Aorta (tissue), 5 donors: ENCODE measurements around the gene IZUMO2. TPM values are rescaled to one million over a fixed set of nuclear protein-coding genes. Genes with fewer than 3 reads are reported as not detected.
"Not testable (repeated sequence)": the region's sequence is repeated elsewhere in the genome, so short reads cannot be mapped to it uniquely, and the experiment has no call there.

Experiments
- ATAC-seq: fragments of 200-7000 bp; cut with Tn5 transposase; one replicate; pipeline ENCODE4 v1.9.1; 2022; ENCODE audit warnings: moderate library complexity; ENCODE audit not compliant: low FRiP score
- DNase-seq, 2 donors: peaks; one replicate each; pipeline ENCODE4 v3.0.0-alpha.2; 2020
- H3K27ac ChIP-seq, 2 donors: one replicate each; pipeline ENCODE4 v1.5.1; 2013; ENCODE audit warnings: low read length in 2 of 2, mild to moderate bottlenecking in 2 of 2, moderate library complexity in 2 of 2, control low read depth in 1 of 2, inconsistent platforms in 1 of 2, low read depth in 1 of 2
- H3K27me3 ChIP-seq, 2 donors: one replicate each; pipeline ENCODE4 v1.6.1; 2013; ENCODE audit warnings: control low read depth in 1 of 2, low read length in 1 of 2, mild to moderate bottlenecking in 1 of 2, moderate library complexity in 1 of 2; ENCODE audit not compliant: insufficient read depth in 2 of 2, control insufficient read depth in 1 of 2
- H3K36me3 ChIP-seq, 2 donors: one replicate each; pipeline ENCODE4 v1.6.1; 2013; ENCODE audit warnings: control low read depth in 1 of 2, low read length in 1 of 2, mild to moderate bottlenecking in 1 of 2; ENCODE audit not compliant: insufficient read depth in 2 of 2, control insufficient read depth in 1 of 2
- H3K4me1 ChIP-seq, 2 donors: one replicate each; pipeline ENCODE4 v1.6.1; 2013; ENCODE audit warnings: low read length in 2 of 2, control low read depth in 1 of 2, mild to moderate bottlenecking in 1 of 2, moderate library complexity in 1 of 2; ENCODE audit not compliant: insufficient read depth in 2 of 2, control insufficient read depth in 1 of 2
- H3K4me3 ChIP-seq, 2 donors: one replicate each; pipeline ENCODE4 v1.5.1; 2013; ENCODE audit warnings: low read length in 2 of 2, control low read depth in 1 of 2, mild to moderate bottlenecking in 1 of 2
- H3K9me3 ChIP-seq: one replicate; pipeline ENCODE4 v1.6.1; 2013; ENCODE audit warnings: mild to moderate bottlenecking, low read length; ENCODE audit not compliant: control insufficient read depth
- WGBS, 2 donors: extraction: QIAGEN DNeasy Blood & Tissue Kit; methylation state at CpG; one replicate each; pipeline ENCODE4 v1.1.7; 2013; 5-methylcytosine and 5-hydroxymethylcytosine counted together
- intact Hi-C, 2 donors: fragments of 100-400 bp; cut with DNase I; formaldehyde crosslinking; loops; one replicate each; pipeline versions ENCODE4 v1.14.2 to v1.15.0; 2022
- polyA plus RNA-seq, 2 donors: library from polyadenylated mRNA; stranded (reverse); fragments of 200-250 nt; gene quantifications; one replicate each; pipeline ENCODE4 v1.2.3, GENCODE V29; 2013
- total RNA-seq, 2 donors: library from RNA; stranded (reverse); fragmentation: NEBNext Ultra II Directional; extraction: Animal tissue kit (Norgen Biotek cat#: 25700); gene quantifications; one replicate each; pipeline ENCODE4 v1.2.1, GENCODE V29; 2021
- donor health status: healthy with polysubstance abuse.
- donor health status: Bipolar disorder and iron deficiency.
- donor health status: DM: no; HTN: no; CAD: no.
- donor health status: DM: no; HTN: no; CAD: no.
- donor health status: DM: yes; HTN: yes; CAD: no.

The IZUMO2 gene
- total and polyA plus RNA-seq, 4 donors, result not detected

DNA sequence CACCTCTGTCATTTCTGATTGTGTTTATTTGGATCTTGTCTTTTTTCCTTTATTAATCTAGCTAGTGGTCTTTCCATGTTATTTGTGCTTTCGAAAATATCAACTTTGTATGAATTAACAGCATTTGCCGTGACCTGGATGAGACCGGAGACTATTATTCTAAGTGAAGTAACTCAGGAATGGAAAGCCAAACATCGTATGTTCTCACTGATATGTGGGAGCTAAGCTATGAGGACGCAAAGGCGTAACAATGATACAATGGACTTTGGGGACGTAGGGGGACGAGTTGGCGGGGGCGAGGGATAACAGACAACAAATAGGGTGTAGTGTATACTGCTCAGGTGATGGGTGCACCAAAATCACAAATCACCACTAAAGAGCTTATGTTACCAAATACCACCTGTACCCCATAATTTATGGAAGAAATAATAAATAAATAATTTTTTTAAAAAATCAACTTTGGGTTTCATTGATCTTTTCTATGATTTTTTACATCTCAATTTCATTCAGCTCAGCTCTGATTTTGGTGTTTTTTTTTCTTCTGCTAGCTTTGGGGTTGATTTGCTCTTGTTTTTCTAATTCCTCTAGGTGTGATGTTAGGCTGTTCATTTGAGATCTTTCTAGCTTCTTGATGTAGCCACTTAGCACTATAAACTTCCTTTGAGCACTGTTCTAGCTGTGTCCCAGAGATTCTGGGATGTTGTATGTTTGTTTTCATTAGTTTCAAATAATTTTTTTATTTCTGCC is 27.1 kb downstream of the IZUMO2 start:
- H3K9me3 ChIP-seq, H3K36me3 ChIP-seq, H3K27ac ChIP-seq, ATAC-seq, H3K27me3 ChIP-seq, H3K4me1 ChIP-seq, H3K4me3 ChIP-seq: not testable (repeated sequence)
- WGBS, 2 donors, result 65 to 67% methylated on average over 10 of the region's 10 CpGs
- intact Hi-C loops, result loop anchor here (10.0 kb wide), 3 partner anchors 91 to 201 kb away; no protein-coding TSS in a partner anchor
- peak; percentile 42 to 76 for DNase-seq

DNA sequence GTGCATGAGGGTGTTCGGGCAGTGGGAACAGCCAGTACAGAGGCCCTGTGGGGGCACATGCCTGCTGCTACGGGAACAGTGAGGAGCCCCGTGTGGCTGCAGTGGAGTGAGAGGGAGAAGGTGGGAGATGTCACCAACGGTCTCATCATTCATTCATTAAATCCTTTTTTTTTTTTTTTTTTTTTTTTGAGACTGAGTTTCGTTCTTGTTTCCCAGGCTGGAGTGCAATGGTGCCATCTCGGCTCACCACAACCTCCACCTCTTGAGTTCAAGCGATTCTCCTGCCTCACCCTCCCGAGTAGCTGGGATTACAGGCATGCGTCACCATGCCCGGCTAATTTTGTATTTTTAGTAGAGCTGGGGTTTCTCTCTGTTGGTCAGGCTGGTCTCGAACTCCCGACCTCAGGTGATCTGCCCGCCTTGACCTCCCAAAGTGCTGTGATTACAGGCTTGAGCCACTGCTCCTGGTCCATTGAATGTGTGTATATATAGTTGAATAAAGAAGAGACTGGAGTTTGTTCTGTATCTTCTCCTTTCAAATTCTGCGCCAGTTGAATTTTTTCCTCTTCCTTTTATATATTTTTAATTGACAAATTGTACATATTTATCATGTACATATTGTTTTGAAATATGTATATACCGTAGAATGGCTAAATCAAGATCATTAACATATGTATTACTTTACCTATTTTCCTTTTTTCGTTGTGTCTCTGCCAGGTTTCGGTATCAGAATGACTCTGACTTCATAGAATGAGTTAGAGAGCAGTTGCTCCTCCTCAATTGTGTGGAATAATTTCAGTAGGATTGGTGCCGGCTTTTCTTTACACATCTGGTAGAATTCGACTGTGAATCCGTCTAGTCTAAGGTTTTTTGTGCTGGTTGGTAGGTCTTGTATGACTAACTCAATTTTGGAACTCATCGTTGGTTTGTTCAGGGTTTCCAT is 28.0 kb downstream of the IZUMO2 start:
- H3K27ac ChIP-seq, H3K4me3 ChIP-seq, H3K9me3 ChIP-seq, H3K36me3 ChIP-seq, H3K27me3 ChIP-seq, ATAC-seq, H3K4me1 ChIP-seq: not testable (repeated sequence)
- DNase-seq, result peak in 1 of 2 donors; percentile 30
- intact Hi-C loops, result loop anchor here (10.0 kb wide), 3 partner anchors 90 to 200 kb away; no protein-coding TSS in a partner anchor
- WGBS, 2 donors, result 74 to 82% methylated on average over 15 of the region's 21 CpGs

DNA sequence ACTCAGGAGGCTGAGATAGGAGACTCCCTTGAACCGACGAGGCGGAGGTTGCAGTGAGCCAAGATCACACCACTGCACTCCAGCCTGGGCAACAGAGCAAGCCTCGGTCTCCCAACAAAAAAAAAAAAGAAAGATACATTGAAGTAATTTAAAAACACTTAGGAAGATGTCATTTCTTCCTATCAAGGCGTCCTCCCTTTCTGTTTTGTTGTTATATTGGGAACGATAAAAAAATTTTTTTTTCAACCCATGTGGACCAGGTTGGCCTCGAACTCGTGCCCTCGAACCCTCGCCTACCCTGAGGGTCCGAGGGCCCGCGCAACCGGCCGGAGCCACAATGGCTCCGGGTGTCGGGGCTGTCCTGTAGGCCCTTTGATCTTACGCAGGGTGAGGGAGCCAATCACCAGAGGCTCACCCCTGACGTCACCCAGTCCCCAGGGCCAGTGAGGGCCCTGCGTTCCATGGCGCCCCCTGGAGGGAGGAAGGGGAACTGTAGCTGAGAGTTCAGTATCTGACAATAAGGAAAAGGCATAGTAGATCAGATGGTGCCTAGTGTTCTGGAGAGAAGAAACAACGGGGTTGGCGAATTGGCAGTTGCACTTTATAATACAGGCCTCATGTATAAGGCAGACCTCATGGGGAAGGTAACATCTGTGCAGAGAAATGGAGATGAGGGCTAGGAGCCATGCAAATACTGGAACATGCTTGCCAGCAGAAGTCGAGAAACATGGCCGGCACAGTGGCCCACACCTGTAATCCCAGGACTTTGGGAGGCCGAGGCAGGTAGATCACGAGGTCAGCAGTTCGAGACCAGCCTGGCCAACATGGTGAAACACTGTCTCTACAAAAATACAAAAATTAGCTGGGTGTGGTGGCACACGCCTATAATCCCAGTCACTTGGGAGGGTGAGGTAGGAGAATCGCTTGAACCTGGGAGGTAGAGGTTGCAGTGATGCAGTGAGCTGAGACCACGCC is 29.3 kb downstream of the IZUMO2 start:
- not testable (repeated sequence) for H3K27me3 ChIP-seq, H3K9me3 ChIP-seq, H3K27ac ChIP-seq, H3K4me1 ChIP-seq, H3K36me3 ChIP-seq, ATAC-seq, H3K4me3 ChIP-seq
- intact Hi-C loops, result loop anchor here (10.0 kb wide), 3 partner anchors 89 to 199 kb away; no protein-coding TSS in a partner anchor
- WGBS, 2 donors, result 57 to 70% methylated on average over 20 to 21 of the region's 31 CpGs
- peak in 1 of 2 donors; percentile 69 for DNase-seq

DNA sequence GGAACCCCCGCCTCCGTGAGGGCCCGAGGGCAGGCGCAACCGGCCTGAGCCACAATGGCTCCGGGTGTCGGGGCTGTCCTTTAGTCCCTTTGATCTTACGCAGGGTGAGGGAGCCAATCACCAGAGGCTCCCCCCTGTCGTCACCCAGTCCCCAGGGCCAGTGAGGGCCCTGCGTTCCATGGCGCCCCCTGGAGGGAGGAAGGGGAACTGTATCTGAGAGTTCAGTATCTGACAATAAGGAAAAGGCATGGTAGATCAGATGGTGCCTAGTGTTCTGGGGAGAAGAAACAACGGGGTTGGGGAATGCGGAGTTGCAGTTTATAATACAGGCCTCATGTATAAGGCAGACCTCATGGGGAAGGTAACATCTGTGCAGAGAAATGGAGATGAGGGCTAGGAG is 59.1 kb downstream of the IZUMO2 start:
- H3K4me1 ChIP-seq, H3K27ac ChIP-seq, DNase-seq, H3K9me3 ChIP-seq, ATAC-seq, intact Hi-C loops, H3K36me3 ChIP-seq, H3K4me3 ChIP-seq, H3K27me3 ChIP-seq: not testable (repeated sequence)
- no CpG with 5 or more reads among the region's 13 CpGs for WGBS, 2 donors

DNA sequence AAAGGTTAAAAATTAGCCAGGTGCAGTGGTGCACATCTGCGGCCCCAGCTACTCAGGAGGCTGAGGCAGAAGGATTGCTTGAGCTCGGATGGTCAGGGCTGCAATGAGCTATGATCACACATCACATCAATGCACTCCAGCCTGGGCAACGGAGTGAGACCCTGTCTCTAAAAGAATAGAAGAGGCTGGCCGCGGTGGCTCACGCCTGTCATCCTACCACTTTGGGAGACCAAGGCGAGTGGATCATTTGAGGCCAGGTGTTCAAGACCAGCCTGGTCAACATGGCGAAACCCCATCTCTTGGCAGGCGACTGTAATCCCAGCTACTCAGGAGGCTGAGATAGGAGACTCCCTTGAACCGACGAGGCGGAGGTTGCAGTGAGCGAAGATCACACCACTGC is 59.7 kb downstream of the IZUMO2 start:
- intact Hi-C loops, H3K36me3 ChIP-seq, ATAC-seq, H3K4me1 ChIP-seq, H3K27me3 ChIP-seq, H3K27ac ChIP-seq, H3K4me3 ChIP-seq, H3K9me3 ChIP-seq, DNase-seq: not testable (repeated sequence)
- 73 to 78% methylated on average over 5 to 6 of the region's 13 CpGs for WGBS, 2 donors

Other genes with a start within 250 kb of the IZUMO2 start
- gene ATF5, start 234.1 kb downstream of the IZUMO2 start, total RNA-seq, result 10 to 100 TPM; 13.8 to 43.3 TPM
- 10 to 100 TPM; 11.6 to 24.0 TPM for gene ATF5, start 234.1 kb downstream of the IZUMO2 start, polyA plus RNA-seq
- gene NUP62, start 233.8 kb downstream of the IZUMO2 start, total RNA-seq, result 10 to 100 TPM; 27.7 to 39.8 TPM
- 10 to 100 TPM; 13.3 to 17.3 TPM for gene NUP62, start 233.8 kb downstream of the IZUMO2 start, polyA plus RNA-seq
- gene SIGLEC11, start 202.1 kb downstream of the IZUMO2 start, total RNA-seq, result 1 to 10 TPM; 1.8 to 3.1 TPM
- 1 to 10 TPM in 1 of 2 donors, under 1 TPM in 1; 0.82 to 1.4 TPM for gene SIGLEC11, start 202.1 kb downstream of the IZUMO2 start, polyA plus RNA-seq
- gene VRK3, start 137.9 kb downstream of the IZUMO2 start, total RNA-seq, result 10 to 100 TPM; 36.7 to 40.5 TPM
- 10 to 100 TPM; 23.7 to 27.0 TPM for gene VRK3, start 137.9 kb downstream of the IZUMO2 start, polyA plus RNA-seq
- gene ZNF473, start 137.3 kb downstream of the IZUMO2 start, total RNA-seq, result 1 to 10 TPM; 8.0 to 9.5 TPM
- gene ZNF473, start 137.3 kb downstream of the IZUMO2 start, polyA plus RNA-seq, result 1 to 10 TPM in 1 of 2 donors, under 1 TPM in 1; 0.75 to 2.3 TPM
- 10 to 100 TPM in 1 of 2 donors, 1 to 10 TPM in 1; 5.9 to 11.8 TPM for gene MYH14, start 40.3 kb upstream of the IZUMO2 start, total RNA-seq
- 10 to 100 TPM in 1 of 2 donors, 1 to 10 TPM in 1; 4.8 to 61.1 TPM for gene MYH14, start 40.3 kb upstream of the IZUMO2 start, polyA plus RNA-seq
- 1 to 10 TPM; 1.6 to 3.2 TPM for gene KCNC3, start 166.1 kb upstream of the IZUMO2 start, total RNA-seq
- gene KCNC3, start 166.1 kb upstream of the IZUMO2 start, polyA plus RNA-seq, result under 1 TPM; 0.15 to 0.88 TPM
- 1 to 10 TPM in 1 of 2 donors, under 1 TPM in 1; 0.52 to 1.5 TPM for gene NAPSA, start 202.4 kb upstream of the IZUMO2 start, total RNA-seq
- 1 to 10 TPM; 1.1 to 1.6 TPM for gene NAPSA, start 202.4 kb upstream of the IZUMO2 start, polyA plus RNA-seq
- 10 to 100 TPM; 82.6 to 91.0 TPM for gene NR1H2, start 213.2 kb upstream of the IZUMO2 start, total RNA-seq
- gene NR1H2, start 213.2 kb upstream of the IZUMO2 start, polyA plus RNA-seq, result 100 to 1,000 TPM in 1 of 2 donors, 10 to 100 TPM in 1; 53.5 to 126 TPM
- gene POLD1, start 221.1 kb upstream of the IZUMO2 start, total RNA-seq, result 10 to 100 TPM; 13.2 to 26.9 TPM
- gene POLD1, start 221.1 kb upstream of the IZUMO2 start, polyA plus RNA-seq, result 10 to 100 TPM in 1 of 2 donors, 1 to 10 TPM in 1; 5.4 to 27.7 TPM